ENCODE data around the gene CPLANE2.

Gene CPLANE2

GRCh38 chr1:16276302-16277030 lies 39.5 kb upstream of the CPLANE2 start:
- no peak for TF ChIP-seq YY1 (IDR thresholded peaks at IDR 0.05; ENCODE audit: low read depth)
- no peak for TF ChIP-seq RAD21 (IDR thresholded peaks at IDR 0.05; ENCODE audit: low read depth)
- TF ChIP-seq FOXM1 (IDR thresholded peaks at IDR 0.05; ENCODE audit: borderline replicate concordance, low read depth) = no peak
- no peak for TF ChIP-seq EP300 (IDR thresholded peaks at IDR 0.05; ENCODE audit: borderline replicate concordance)
- no peak for TF ChIP-seq ZBTB7A (IDR thresholded peaks at IDR 0.05; ENCODE audit: low read depth)
- no peak for TF ChIP-seq TCF12 (IDR thresholded peaks at IDR 0.05; ENCODE audit: low read depth)
- TF ChIP-seq TAF1 (IDR thresholded peaks at IDR 0.05; ENCODE audit: low read depth) = no peak
- TF ChIP-seq, protein P1, sequence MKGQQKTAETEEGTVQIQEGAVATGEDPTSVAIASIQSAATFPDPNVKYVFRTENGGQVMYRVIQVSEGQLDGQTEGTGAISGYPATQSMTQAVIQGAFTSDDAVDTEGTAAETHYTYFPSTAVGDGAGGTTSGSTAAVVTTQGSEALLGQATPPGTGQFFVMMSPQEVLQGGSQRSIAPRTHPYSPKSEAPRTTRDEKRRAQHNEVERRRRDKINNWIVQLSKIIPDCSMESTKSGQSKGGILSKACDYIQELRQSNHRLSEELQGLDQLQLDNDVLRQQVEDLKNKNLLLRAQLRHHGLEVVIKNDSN (IDR thresholded peaks at IDR 0.05) = no peak
- no peak for TF ChIP-seq CEBPB (IDR thresholded peaks at IDR 0.05)
- TF ChIP-seq, protein P2, sequence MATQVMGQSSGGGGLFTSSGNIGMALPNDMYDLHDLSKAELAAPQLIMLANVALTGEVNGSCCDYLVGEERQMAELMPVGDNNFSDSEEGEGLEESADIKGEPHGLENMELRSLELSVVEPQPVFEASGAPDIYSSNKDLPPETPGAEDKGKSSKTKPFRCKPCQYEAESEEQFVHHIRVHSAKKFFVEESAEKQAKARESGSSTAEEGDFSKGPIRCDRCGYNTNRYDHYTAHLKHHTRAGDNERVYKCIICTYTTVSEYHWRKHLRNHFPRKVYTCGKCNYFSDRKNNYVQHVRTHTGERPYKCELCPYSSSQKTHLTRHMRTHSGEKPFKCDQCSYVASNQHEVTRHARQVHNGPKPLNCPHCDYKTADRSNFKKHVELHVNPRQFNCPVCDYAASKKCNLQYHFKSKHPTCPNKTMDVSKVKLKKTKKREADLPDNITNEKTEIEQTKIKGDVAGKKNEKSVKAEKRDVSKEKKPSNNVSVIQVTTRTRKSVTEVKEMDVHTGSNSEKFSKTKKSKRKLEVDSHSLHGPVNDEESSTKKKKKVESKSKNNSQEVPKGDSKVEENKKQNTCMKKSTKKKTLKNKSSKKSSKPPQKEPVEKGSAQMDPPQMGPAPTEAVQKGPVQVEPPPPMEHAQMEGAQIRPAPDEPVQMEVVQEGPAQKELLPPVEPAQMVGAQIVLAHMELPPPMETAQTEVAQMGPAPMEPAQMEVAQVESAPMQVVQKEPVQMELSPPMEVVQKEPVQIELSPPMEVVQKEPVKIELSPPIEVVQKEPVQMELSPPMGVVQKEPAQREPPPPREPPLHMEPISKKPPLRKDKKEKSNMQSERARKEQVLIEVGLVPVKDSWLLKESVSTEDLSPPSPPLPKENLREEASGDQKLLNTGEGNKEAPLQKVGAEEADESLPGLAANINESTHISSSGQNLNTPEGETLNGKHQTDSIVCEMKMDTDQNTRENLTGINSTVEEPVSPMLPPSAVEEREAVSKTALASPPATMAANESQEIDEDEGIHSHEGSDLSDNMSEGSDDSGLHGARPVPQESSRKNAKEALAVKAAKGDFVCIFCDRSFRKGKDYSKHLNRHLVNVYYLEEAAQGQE (IDR thresholded peaks at IDR 0.05; ENCODE audit: low read depth) = no peak
- no peak for TF ChIP-seq CREB1 (IDR thresholded peaks at IDR 0.05; ENCODE audit: low read depth)
- TF ChIP-seq TEAD4 (IDR thresholded peaks at IDR 0.05) = no peak
- no peak for TF ChIP-seq MAX (IDR thresholded peaks at IDR 0.05)
- TF ChIP-seq NFIC (IDR thresholded peaks at IDR 0.05) = no peak
- TF ChIP-seq EGR1 (IDR thresholded peaks at IDR 0.05) = no peak

DNA sequence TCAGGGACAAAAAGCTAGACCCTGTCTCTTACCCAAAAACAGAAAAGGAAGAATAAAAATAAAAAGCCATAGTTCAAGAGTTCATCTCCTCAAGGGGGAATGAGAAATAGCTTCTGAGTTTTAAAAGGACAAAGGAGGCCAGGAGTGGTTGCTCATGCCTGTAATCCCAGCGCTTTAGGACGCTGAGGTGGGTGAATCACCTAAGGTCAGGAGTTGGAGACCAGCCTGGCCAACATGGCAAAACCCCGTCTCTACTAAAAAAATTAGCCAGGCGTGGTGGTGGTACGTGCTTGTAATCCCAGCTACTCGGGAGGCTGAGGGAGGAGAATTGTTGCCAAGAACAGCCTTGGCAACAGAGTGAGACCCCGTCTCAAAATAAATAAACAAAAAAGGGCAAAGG lies 38.6 kb upstream of the CPLANE2 start:
- TF ChIP-seq ZBTB7A (IDR thresholded peaks at IDR 0.05; ENCODE audit: low read depth) (no peak), EP300 (IDR thresholded peaks at IDR 0.05; ENCODE audit: borderline replicate concordance) (no peak), FOXM1 (IDR thresholded peaks at IDR 0.05; ENCODE audit: borderline replicate concordance, low read depth) (no peak)
- TF ChIP-seq, protein P2 (IDR thresholded peaks at IDR 0.05; ENCODE audit: low read depth) = no peak

DNA sequence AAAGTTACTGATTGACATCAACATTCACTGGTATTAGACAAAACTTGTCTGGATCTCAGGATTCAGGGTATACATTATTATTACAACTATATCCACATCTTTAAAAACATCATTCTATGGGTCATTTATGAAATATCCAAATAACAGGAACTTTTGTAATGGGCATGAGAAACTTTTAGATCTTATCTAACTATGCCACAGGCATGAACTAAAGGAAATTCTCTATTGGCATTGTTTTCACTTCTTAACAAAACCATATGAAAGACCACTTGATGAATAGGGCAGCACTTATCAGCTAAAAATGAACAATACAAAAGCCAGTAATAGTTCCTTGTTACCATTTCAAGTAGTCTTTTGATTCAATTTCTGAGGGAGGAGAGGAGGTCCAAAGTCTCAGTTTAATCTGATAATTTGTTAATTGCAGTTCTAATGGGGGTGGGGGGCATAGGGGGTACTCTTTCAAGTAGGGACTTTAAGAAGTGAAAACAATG lies 30.8 kb upstream of the CPLANE2 start:
- TF ChIP-seq MAX (IDR thresholded peaks at IDR 0.05) = no peak
- no peak for TF ChIP-seq TEAD4 (IDR thresholded peaks at IDR 0.05)
- no peak for TF ChIP-seq FOXM1 (IDR thresholded peaks at IDR 0.05; ENCODE audit: borderline replicate concordance, low read depth)
- no peak for TF ChIP-seq EP300 (IDR thresholded peaks at IDR 0.05; ENCODE audit: borderline replicate concordance)
- TF ChIP-seq CREB1 (IDR thresholded peaks at IDR 0.05; ENCODE audit: low read depth) = no peak
- TF ChIP-seq TCF12 (IDR thresholded peaks at IDR 0.05; ENCODE audit: low read depth) = no peak

DNA sequence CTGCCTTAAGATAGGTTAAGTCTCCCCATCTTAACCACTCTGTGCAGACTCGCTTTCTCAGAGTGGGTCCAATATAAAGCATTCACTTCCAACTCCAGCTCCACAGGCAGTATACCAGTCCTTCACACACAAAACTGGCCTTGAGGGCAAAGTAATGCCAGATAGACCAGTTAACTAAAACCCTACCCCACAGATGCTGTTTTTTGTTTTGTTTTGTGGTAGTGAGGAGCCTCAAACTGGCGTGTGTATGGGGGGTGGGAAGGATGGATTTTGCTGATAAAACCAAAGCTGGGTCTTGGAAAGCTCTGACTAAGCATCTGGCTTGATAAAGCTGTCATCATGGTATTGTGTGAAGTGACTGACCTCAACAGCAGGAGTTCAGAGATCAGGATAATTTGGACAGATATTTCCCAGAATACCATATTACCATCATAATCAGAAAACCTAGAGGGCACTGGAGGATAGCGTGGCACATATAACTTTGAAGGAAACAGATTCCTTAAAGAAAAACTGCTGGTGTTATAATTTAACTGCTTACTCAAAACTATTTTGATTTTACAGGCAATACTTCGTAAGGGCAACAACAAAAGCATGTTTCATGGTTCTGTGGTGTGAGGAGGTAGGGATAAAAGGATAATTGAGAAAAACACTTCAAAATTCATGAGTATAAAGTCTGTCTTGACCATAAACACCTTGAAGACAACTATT lies 29.6 kb upstream of the CPLANE2 start:
- TF ChIP-seq FOXM1 (IDR thresholded peaks at IDR 0.05; ENCODE audit: borderline replicate concordance, low read depth) (no peak), EP300 (IDR thresholded peaks at IDR 0.05; ENCODE audit: borderline replicate concordance) (no peak), CEBPB (IDR thresholded peaks at IDR 0.05) (no peak), NFIC (IDR thresholded peaks at IDR 0.05) (no peak), RAD21 (IDR thresholded peaks at IDR 0.05; ENCODE audit: low read depth) (no peak)

DNA sequence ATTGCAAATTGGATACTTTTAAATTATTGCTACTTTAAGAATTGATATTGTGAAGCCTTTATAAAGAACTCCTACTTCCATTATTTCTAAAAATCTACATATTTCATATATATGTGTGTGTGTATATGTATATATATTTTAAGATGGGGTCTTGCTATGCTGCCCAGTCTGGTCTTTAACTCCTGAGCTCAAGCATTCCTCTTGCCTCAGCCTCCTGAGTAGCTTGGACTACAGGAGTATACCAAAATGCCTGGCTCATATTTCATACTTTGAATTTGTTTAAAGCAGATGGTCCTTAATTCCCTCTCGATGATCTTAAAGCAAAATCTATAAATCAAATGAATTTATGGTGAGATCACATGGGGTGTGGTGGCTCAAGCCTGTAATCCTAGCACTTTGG lies 25.1 kb upstream of the CPLANE2 start:
- TF ChIP-seq EGR1 (IDR thresholded peaks at IDR 0.05) (no peak), RAD21 (IDR thresholded peaks at IDR 0.05; ENCODE audit: low read depth) (no peak), CEBPB (IDR thresholded peaks at IDR 0.05) (no peak), ZBTB7A (IDR thresholded peaks at IDR 0.05; ENCODE audit: low read depth) (no peak), TAF1 (IDR thresholded peaks at IDR 0.05; ENCODE audit: low read depth) (no peak), EP300 (IDR thresholded peaks at IDR 0.05; ENCODE audit: borderline replicate concordance) (no peak), TEAD4 (IDR thresholded peaks at IDR 0.05) (no peak), TCF12 (IDR thresholded peaks at IDR 0.05; ENCODE audit: low read depth) (no peak), YY1 (IDR thresholded peaks at IDR 0.05; ENCODE audit: low read depth) (no peak)
- TF ChIP-seq, protein P2 (IDR thresholded peaks at IDR 0.05; ENCODE audit: low read depth) = no peak

All from Ishikawa (cell line).